ENCODE results near the gene ST3GAL4. TPM values are rescaled to one million over a fixed set of nuclear protein-coding genes. Genes with fewer than 3 reads are reported as not detected.

ST3GAL4 gene
- total RNA-seq, 4 donors from 2014 or later = 11.8 to 53.3 (median 34.8) TPM

DNA sequence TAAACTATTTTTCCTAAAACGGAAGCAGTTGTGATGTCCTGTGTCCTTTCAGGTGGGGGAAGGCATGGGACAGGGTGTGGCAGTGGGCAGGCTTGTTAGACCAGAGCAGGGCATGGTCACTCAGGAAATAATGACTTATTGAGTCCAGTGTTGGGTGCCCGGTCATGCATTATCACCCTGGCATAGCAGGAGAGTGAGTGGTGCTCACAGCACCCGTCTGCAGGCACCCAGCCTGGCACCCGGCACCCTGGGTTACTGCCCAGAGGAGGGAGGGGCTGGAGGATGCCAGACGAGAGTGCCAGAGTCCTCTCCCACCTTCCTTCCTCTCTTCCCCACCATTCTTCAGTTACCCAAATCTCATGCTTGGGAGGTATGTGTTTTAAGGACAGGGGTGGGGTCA is 59.1 kb downstream of the ST3GAL4 start:
- peak overlapping the region; percentile 79 to 83 for H3K27ac ChIP-seq
- TF ChIP-seq, protein P1, sequence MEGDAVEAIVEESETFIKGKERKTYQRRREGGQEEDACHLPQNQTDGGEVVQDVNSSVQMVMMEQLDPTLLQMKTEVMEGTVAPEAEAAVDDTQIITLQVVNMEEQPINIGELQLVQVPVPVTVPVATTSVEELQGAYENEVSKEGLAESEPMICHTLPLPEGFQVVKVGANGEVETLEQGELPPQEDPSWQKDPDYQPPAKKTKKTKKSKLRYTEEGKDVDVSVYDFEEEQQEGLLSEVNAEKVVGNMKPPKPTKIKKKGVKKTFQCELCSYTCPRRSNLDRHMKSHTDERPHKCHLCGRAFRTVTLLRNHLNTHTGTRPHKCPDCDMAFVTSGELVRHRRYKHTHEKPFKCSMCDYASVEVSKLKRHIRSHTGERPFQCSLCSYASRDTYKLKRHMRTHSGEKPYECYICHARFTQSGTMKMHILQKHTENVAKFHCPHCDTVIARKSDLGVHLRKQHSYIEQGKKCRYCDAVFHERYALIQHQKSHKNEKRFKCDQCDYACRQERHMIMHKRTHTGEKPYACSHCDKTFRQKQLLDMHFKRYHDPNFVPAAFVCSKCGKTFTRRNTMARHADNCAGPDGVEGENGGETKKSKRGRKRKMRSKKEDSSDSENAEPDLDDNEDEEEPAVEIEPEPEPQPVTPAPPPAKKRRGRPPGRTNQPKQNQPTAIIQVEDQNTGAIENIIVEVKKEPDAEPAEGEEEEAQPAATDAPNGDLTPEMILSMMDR (IDR thresholded peaks at IDR 0.05) = no peak
- no peak for TF ChIP-seq POLR2A (IDR thresholded peaks at IDR 0.05)
- no peaks in the 10 kb centered on the region for H3K36me3 ChIP-seq
- no peak overlapping the region for H3K4me3 ChIP-seq
- intact Hi-C loops (cut with DNase I; ENCODE audit: low total_unique reads) = loop anchor here (10.0 kb wide), 1 partner anchor 100 kb away; no protein-coding TSS in a partner anchor
- H3K9me3 ChIP-seq = no peaks in the 10 kb centered on the region
- no peaks in the 10 kb centered on the region for H3K27me3 ChIP-seq
- DNase-seq = peak in 1 of 2 donors; percentile 48
- peaks cover 15 to 17% of the 10 kb centered on the region in 2 donors for H3K4me1 ChIP-seq

DNA sequence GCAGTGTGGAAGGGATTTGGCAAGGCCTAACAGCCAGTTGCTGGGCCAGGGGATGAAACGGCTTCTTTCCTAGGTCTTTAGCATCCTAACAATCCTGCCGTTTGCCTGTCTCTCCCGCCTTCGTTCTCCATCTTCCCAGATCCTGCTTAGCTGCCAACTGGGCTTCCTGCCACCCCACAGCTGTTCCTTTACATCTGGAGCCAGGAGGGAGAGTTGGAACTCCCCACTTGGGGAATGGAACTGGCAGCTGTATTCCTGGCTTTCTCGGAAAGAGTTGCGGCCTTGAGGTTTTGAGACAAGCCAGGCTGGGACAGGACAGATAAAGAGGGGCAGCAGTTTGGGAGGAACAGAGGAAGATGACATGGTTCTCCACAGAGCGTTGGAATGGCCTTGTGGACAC is 59.6 kb downstream of the ST3GAL4 start:
- Histone ChIP-seq H3K4me3 (no peak overlapping the region), H3K27ac (peak overlapping the region; percentile 79 to 83), H3K36me3 (no peaks in the 10 kb centered on the region), H3K4me1 (peaks cover 15 to 17% of the 10 kb centered on the region in 2 donors), H3K9me3 (no peaks in the 10 kb centered on the region), H3K27me3 (no peaks in the 10 kb centered on the region)
- no peak for TF ChIP-seq POLR2A (IDR thresholded peaks at IDR 0.05)
- TF ChIP-seq, protein P1 (IDR thresholded peaks at IDR 0.05) = no peak
- peak; percentile 90 to 96 for DNase-seq
- intact Hi-C loops (cut with DNase I; ENCODE audit: low total_unique reads) = loop anchor here (10.0 kb wide), 1 partner anchor 100 kb away; no protein-coding TSS in a partner anchor

DNA sequence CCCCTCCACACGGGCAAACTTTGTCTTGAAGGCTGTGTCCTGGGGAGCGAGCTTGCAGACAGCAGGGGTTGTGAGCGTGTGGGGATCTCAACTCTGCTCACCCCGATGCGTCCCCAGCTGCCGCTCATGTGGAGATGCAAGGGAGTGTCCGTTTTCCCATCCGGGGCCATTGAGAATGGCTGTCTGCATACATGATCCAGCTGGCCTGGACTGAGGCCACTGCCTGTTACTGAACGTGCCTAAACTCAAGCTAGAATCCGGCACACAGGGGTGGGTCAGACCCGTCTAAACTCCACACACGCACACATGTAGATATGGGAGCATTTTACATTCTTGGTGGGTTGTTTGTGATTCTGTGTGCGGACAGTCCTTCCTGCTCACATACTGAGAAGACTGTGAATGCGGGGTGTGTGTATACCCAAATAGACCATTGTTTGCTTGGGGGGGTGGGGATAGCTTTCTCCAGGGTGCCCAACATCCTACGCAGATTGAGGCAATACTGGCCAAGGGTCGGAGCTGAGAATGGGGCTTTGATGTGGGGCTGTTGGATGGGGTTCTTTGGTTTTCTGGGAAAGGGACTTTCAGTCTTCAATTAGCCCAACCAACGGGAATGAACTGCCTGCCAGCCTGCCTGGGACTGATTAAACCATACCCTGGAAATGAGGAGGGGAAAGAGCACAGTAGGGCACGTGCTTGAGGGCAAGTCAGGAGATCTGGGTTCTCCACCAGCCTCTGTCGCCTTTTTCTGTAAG is 60.4 kb downstream of the ST3GAL4 start:
- no peaks in the 10 kb centered on the region for H3K36me3 ChIP-seq
- intact Hi-C loops (cut with DNase I; ENCODE audit: low total_unique reads) = loop anchor here (10.0 kb wide), 1 partner anchor 101 kb away; no protein-coding TSS in a partner anchor
- H3K4me3 ChIP-seq = peak overlapping the region; percentile 37
- no peaks in the 10 kb centered on the region for H3K9me3 ChIP-seq
- peaks cover 15 to 17% of the 10 kb centered on the region in 2 donors for H3K4me1 ChIP-seq
- peak; percentile 76 to 86 for DNase-seq
- no peak for TF ChIP-seq POLR2A (IDR thresholded peaks at IDR 0.05)
- TF ChIP-seq, protein P1 (IDR thresholded peaks at IDR 0.05) = no peak
- H3K27ac ChIP-seq = peak overlapping the region; percentile 79 to 83
- no peaks in the 10 kb centered on the region for H3K27me3 ChIP-seq

DNA sequence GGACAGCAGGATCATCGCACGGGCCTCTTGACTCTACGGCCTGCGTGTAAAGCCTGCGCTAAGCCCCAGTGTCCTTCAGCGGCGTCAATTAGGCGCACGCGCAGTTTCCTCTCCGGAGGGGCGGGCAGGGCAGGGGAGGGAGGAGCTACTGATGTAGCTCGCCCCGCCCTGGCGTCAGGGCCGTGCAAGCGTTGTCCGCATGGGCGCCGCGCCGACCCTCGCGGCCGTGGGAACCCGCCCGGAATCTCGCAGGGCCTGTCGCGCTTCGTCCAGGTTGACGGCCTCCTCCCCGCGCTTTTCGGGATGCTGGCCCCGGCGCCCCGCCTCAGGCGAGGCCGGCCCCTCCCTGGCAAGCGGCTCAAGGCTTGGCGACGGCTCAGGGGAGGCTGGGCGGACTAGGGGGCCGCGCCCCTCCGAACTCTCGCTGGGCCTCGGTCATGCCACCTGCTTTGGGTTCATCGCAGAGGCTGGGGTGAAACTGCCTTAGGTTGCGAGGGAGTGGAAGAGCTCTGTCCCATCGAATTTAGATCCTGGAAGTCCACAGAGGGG is 61.1 kb downstream of the ST3GAL4 start:
- TF ChIP-seq, protein P1 (IDR thresholded peaks at IDR 0.05) = peak in 1 of 4 experiments; percentile 30
- peak in 1 of 2 donors; percentile 54 for TF ChIP-seq POLR2A (IDR thresholded peaks at IDR 0.05)
- peak overlapping the region; percentile 37 for H3K4me3 ChIP-seq
- intact Hi-C loops (cut with DNase I; ENCODE audit: low total_unique reads) = loop anchor here (10.0 kb wide), 1 partner anchor 102 kb away; no protein-coding TSS in a partner anchor
- peak overlapping the region; percentile 79 to 83 for H3K27ac ChIP-seq
- no peaks in the 10 kb centered on the region for H3K36me3 ChIP-seq
- DNase-seq = peak; percentile 91 to 93
- no peaks in the 10 kb centered on the region for H3K27me3 ChIP-seq
- no peaks in the 10 kb centered on the region for H3K9me3 ChIP-seq
- H3K4me1 ChIP-seq = peaks cover 15 to 17% of the 10 kb centered on the region in 2 donors
